Measurements from ENCODE around the gene REEP1.
"Not testable (repeated sequence)": the region's sequence is repeated elsewhere in the genome, so short reads cannot be mapped to it uniquely, and the experiment has no call there.

Gene REEP1

DNA sequence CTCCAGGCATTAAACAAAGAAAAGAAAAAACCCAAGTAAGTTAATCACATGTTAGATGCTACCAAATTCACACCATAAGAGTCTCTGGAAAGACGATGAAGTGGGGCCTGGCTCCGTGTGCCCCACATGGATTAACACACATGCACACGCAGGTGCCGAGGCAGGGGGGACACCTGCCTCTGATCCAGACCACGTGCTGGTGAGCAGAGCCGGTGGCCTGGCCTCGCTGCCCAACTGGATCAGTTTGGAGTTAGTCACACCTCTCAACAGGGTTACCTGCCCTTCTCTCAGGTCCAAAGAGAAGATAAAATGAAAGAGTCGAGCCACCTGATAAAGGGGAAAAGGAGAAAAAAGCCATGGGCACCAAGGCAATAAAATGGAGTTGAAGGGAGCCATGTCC is 97.7 kb downstream of the REEP1 start:
- FAIRE-seq, result no peak

DNA sequence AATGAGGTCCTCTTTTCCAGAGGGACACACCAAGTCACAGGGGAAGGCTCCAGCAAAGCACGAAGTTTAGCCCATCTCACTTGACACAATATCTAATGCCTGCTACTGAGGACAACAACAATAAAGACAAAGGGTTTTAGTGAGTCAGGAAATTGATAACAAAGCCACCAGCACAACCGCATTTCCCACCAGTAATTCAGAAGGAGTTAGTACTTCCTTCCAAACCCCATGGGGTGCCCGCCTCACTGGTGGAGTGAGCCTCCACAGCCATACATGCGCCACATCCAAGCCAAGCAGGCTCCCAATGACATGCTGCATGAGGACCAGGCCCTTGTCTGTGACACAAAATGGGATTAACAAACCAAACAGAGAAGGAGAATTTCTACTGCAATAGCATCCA is 98.1 kb downstream of the REEP1 start:
- FAIRE-seq, result no peak

DNA sequence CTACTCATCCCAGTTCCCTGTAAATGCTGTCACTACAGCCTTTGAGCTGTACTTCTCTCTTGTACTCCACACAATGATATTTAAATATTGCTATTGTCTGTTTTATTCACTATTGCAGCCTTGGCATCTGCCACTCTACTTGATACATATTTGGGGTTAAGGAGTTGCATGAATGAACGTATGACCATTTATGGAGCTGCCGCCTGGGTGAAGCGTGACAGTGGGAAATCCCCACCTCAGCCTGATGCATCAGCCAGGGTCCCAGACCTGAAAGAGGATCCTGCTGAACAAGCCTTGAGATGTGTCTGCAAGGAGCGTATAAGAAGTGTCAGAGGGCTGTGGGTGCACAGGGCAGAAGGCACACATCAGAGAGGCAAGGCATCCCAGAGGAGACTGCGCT is 99.1 kb downstream of the REEP1 start:
- no peak for FAIRE-seq

DNA sequence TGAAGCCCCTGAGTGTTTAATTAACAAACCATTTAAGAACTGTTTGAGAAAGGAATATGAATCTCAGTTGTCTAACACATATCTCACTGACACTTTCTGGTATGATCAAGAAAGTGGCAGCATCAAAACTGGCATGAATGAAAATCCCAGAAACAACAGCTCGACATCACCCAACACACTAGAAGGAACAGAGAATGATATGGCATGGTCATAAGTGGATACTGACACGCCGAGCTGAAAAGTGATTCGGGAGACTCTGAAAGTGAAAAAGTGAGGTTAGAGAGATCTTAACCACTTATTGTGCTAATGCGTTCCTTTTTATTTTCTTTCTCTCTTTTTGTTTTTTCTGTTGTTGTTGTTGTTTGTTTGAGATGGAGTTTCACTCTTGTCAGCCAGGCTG is 100.3 kb downstream of the REEP1 start:
- FAIRE-seq, result no peak

DNA sequence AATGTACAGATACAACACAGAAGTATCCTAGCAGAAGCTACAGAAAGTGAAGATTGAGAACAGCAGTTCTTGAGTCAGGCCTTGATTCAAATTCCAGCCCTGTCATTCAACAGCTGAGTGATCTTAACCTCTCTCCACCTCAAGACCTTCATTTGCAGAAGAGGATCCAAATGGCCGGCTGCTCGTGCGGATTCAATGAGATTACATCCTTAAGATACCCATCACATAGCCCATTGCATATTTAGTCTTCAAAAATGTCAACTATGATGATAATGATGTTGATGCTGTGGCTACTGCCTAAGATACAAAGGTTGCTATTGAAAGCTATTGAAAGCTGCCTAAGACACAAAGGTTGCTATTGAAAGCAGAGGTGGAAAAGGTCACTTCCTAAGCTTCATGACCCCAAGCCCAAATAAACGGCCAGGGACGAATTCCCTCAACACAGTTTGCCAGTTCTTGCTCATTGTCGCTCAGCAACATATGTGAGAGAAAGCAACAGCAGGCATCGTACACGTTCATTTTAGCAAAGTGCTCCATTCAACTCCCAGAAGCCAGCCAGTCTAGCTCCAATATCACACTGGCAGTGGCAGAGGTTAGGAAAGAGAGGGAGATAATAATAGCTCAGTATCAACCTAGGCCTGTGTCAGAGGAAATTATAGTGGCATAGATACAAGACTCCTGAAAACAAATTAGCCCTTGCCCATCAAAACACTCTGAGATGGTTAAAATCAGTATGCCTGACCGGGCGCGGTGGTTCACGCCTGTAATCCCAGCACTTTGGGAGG is 102.0 kb downstream of the REEP1 start:
- FAIRE-seq, result no peak

DNA sequence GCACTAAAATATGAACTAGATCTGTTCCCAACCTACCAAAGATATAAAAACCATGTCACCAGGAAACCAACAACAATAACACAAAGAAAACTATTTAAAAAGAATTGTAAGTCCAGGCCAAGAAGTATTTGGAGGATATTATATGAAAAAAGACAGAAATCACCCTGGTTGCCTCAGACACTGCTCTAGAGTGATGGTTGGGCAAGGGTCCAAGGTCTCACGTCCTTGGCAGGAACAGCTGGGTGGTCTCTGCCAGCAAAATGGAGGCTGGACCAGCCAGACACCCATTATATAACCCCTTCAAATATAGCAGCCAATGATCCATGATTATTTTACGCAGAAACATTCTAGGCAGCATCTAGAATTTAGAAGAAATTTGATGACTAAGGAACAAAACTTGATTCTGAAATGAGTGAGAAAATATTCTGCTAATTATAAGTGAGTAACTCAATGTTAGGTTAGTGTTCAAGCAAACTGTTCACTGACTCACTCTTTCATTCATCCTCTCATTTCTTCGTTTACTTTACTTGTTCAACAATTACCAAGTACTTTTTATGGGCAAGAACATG is 102.8 kb downstream of the REEP1 start:
- no peak for FAIRE-seq

DNA sequence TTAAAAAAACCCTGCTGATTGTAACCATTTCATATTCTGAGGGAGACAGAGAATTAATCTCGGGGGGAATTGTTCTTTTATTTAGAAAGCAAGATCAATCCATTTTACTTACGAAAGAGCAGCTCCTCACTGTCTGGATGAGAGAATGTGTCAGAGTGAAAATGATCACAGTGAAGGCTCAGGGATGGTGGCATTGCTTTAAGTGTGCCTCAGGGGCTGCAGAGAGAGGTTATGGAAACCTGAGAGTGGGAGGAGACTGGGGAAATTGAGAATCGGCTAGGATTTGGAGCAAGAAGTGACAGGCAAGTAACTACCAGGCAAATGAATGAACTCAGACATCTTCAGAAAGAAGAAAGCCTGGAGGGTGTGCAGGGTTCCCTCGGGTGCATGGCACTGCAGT is 104.0 kb downstream of the REEP1 start:
- FAIRE-seq, result no peak

DNA sequence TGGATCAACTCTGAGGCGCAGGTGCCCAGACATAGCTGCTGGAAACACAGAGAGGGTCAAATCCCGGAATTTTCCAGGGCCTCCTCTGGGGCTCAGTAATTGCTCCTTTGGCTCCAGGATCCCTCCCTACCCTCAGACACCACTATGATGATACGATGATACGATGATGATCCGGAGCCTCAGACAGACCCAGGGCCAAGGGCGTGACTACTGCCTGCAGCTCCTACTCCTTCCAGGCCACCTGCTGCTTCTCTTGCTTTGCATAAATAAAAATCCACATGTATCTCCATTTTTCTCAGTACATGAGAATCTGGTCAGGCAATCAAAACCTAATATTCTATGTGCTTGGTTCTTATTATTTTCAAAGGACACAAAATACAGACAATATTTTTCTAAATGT is 104.5 kb downstream of the REEP1 start:
- FAIRE-seq, result no peak

DNA sequence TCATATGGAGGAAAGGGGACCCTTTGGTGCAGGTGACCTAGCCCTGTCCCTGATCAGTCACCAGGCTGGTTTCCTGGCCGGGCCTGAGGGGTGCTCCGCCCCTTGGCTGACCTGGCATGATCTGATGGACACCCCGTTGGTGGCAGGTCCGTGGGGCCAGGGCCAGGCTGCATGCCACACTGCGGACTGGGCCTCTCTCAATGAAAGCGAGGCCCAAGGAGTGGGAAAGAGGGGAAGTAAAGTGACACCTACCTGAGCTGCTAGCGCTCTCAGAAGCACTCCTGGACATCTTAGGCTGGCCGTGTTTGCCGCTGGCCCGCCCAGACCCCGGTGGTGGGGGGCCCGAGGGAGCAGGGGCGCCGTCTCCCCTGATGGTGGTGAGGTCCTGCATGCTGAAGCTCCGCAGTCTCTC is 105.0 kb downstream of the REEP1 start:
- no peak for FAIRE-seq

DNA sequence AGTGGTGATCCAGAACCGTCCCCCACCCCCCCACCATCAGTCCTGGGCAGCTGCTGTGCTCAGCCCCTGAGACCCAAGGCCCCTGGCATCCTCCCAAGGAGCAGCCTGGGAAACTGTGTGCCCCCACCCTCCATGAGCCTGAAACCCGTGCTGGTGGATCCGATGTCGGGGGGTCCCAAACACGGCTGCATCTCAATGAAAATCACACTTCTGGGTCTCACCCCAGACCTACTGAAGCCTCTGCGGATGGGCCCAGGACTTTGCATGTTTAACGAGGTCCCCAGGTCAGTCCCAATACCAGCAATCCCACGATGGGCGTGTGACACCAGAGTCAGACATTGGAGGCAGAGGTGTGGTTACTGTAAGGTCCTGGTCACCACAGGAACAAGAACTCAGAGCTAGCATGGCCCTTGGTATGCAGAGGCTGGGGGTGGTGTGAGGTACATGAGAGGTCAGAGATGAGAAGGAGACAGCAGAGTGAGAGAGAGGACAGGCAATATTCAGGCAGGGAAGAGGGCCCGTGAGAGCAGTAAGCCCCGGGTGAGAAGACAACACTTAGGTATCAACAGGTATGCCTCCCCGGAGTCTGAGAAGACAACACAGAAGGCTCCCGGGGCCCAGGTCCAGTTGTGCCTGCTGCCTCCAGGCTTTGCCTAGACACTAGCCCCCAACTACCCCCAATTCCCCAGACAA is 105.6 kb downstream of the REEP1 start:
- FAIRE-seq, result no peak

DNA sequence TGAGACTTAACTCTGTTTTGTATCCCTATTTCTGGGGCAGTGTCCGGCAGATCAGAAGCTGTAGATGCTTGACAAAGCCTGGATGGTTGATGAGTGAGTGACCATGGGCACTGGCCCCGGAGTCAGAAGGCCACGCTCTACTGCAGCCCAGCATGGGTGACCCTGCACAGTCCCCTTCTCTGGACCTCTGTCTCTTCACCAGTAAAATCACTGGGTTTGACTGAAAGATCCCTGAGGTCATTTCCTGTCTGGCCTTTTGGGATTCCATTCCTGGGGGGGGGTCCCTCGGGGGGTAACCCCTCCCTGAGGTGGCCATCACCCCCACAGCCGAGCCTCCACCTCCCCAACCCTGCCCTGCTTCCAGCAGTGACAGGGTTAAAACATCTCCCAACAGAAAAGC is 106.5 kb downstream of the REEP1 start:
- no peak for FAIRE-seq

DNA sequence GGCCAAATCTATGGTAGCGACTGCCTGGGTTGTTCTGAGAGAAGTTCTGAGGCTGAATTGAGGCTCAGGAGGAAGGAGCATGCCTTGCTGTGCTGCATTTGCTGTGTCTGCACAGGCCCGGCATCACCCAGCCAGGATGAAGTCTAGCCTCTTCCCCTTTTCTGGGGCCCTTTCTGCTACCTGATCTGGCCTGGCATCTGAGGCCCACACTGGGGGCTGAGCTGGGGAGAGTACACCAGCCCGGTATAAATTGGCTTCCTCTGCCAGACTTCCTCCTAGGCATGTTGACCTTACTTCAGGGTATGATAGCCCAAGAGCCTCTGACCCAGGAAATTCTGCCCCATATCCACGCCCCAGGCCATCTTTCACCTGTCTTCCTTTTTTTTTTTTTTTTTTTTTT is 108.2 kb downstream of the REEP1 start:
- FAIRE-seq, result no peak

DNA sequence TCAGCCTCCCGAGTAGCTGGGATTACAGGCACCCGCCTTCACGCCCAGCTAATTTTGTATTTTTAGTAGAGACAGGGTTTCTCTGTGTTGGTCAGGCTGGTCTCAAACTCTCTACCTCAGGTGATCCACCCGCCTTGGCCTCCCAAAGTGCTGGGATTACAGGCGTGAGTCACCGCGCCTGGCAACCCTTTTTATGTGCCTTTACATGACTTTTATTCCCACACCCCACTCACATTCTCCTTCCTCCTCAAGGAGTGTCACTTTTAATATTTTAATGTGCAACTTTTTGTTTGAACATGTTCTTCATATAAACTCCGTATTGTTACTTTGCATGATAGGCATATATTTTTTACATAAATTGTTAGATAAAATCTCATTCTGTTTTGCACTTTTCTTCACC is 108.9 kb downstream of the REEP1 start:
- not testable (repeated sequence) for FAIRE-seq

DNA sequence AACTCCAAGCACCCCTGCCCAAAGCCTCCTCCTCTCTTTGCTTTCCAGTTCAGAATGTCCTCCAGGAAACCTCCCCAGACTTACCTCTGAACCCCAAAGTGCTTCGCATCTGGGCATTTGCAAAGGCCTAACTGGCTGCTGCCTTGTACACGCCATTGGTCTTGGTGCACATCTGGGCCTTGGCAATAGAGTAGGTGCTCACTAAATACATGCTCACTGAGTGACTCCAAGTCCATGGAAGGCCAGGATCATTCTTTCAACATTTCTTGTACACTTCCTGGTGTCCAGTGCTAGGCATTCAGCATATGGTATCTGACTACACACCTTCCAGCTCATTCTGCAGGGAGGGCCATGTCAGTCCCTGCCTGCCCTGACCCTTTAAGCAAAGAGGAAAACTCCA is 109.7 kb downstream of the REEP1 start:
- FAIRE-seq, result no peak

DNA sequence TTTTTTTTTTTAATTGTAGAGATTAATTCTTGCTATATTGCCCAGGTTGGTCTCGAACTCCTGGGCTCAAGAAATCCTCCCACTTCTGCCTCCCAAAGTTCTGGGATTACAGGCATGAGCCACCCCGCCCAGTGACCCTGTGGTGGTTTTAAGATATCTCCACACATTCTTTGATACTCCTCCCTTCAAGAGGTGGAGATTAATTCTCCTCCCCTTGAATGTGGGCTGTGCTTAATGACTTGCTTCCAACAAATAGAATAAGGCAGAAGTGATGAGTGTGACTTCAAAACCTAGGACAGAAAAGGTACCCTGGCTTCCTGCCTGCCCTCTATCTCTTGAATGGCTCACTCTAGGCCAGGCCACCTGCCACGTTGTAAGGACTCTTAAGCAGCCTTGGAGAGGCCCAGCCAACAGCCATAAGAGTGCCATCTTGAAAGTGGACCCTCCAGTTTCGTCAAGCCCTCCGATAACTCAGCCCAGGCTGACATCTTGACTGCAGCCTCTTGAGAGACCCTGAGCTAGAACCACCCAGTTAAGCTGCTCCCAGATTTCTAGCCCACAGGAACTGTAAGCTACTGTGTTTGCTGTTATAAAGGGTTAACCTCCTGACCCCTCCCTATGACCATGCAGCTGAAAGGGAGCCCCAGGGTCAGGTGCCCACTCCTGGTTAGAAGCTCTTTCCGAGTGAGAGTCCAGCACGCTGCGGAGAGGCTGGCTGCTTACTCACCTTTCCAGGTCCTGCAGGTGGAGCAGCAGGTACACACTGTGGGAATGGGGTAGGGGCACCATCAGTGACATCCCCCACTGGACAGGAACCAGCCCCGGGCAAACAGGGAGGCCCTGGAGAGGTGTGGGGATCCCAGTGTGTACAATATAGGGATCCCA is 110.5 kb downstream of the REEP1 start:
- no peak for FAIRE-seq

DNA sequence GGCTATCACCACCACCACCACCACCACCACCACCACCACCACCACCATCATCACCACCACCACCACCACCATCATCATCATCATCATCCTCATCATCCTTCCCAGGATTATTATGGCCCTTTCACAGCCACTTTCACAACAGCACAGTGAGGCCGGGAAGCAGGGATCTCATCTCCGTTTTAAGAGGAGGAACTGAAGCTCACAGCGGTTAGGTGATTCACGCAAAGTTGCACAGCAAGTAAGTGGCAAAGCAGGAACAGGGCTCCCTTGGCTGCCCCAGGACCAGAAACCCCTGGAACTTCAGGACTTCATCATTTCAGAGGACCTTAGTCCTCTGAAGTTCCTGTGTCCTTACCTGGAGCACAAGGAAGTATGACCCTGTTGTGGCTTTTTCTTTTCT is 111.4 kb downstream of the REEP1 start:
- no peak for FAIRE-seq

DNA sequence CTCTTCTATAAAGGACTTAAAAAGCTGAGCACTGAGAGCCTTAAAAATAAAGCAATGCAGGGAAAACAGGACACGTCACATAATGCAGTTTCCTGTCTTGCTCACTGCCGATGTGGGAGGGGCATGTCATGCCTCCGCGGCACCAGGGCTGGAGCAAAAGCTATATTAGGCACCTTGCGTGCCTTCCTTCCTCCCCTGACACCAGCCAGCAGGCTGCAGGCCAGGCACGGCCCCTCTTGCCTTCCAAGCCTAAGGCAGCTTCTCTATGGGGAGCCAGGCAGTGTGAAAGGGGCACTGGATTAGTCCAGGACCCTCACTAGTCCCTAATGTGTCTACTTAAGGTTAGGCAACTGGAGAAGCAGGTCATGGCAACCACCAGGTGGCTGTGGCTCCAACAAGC is 111.8 kb downstream of the REEP1 start:
- no peak for FAIRE-seq

DNA sequence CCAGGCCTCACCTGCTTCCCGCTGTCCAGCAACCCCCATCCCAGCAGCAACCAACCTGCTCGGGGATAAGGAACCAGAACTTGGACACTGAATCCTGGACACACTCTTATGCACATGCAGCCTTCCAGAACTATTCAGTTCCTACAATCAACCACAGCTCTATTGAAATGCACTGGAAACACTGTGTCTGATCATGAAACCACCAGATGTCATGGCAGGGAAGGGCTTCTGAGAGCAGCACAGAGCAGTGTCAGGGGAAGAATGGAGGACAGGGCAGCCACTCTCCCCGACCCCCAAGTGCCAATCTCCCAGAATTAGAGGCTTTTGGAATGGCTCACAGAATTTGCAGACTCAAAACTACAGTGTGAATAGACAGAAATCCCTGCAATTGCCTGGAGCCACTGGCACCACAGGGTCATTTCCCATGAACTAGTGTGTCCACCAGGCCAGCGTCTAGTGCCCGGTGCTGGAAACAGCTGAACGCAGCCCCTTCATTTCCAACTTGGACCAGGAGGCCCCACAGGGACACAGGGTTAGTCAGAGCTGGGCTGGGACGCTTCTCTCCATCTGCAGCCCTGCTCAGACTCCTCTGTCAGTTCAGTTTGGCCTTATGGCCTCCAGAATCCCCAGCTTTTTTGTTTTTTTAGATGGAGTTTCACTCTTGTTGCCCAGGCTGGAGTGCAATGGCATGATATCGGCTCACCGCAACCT is 112.6 kb downstream of the REEP1 start:
- no peak for FAIRE-seq

DNA sequence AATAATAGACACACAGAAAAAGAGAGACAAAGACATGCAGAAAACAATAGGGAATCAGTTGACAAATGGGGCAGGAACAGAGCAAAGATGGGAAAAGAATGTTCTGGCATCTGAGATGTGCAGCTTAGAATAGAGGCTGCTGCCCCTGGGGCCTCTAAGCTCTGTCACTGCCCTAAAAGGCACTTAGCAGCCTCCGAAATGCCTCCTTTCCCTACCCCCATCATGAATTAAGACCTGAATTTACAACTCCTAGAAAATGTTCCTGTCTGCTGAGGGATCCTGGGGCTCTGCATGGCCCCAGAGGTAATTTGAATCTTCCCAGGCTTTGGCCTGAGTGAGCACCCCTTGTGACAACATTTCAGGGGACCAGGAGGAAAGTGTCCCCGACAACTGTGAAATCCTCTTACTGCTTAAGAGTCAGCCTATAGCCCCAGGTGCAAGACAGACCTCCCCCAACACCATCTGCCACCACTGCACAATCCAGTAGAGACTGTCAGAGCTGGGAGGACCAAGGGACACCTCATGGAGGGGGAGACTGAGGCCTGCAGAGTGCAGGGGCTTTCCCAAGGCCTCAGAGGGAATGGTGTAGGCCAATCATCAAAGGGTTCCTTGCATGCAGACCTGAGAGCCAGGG is 113.4 kb downstream of the REEP1 start:
- no peak for FAIRE-seq

DNA sequence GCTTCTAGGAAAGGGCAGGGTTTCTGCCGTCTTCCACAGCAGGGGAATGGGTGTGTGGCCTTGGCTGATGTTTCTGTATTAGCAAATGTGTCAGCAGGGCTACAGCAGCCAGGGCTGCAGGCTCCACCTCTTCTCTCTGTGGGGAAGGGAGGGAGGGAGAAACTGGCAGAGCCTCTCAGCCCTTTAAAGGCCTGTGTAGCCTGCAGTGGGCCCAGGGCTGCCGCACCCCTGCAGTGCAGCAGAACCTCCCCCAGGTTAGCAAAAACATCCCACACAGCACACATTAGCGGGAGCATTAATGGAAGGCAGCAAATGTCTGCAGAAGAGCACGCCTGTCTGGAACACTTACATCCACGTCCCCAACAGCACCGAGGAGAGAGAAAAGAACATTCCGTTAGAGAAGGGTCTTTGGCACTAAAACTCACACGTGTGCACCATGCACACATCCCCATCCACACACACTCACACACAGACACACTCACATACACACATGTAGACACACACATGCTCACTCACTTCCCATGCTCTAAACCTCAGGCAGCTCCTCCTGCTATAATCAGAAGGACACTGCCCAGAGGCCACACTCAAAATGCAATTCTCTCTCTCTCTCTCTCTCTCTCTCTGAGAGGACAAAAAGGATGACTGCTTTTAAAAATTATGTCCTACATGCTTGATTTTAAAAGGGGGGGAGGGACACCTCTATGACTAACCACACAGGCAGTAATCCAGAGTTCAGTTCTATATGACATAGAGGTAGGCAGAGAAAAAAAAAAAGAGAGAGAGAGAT is 114.1 kb downstream of the REEP1 start:
- no peak for FAIRE-seq

DNA sequence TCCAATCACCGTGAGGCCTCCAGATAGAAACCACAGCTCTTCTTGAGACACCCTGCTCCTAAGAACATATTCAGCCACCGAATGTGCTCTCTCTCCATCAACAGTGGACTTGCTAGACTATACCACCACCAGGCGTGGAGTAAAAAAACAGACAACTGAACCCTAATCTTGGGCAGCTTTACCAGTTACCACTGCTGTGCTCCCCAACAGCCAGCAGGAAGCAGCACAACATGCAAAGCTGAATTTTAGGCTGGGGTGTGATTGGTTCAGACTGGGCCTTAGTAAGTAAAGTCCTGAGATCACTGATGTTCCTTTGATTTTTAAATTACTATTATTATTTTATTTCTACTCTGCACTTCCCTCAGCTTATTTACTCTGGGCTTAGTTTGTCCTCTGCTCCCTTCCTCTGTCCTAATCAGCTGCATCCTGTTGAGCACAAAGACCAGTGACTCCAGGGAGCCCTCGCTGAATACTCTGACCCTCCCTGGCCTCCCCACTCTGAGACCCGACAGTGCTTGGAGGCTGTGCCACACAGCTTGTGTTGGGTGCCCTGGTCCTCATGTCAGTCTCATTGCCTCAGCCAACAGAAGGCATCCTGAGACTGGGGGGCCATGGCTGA is 116.3 kb downstream of the REEP1 start:
- no peak for FAIRE-seq

All from A204.1 (cell line).